Peyer's patch (tissue), 4 donors: ENCODE data around the gene VWDE. TPM values are rescaled to one million over a fixed set of nuclear protein-coding genes. Genes with fewer than 3 reads are reported as not detected.

Experiments
- DNase-seq, 3 donors: peaks; one replicate each; pipeline ENCODE4 v3.0.0-alpha.2; 2017 to 2019
- H3K27ac ChIP-seq, 4 donors: fragments of 200-600 bp; sonication (generic); one replicate each; pipeline ENCODE4 v1.5.1; 2016 to 2019
- H3K27me3 ChIP-seq, 2 donors: fragments of 200-600 bp; sonication (generic); one replicate each; pipeline ENCODE4 v1.5.1; 2019
- H3K36me3 ChIP-seq, 3 donors: fragments of 200-600 bp; sonication (generic); one replicate each; pipeline ENCODE4 v1.5.1; 2016 to 2019
- H3K4me1 ChIP-seq, 4 donors: fragments of 200-600 bp; sonication (generic); one replicate each; pipeline ENCODE4 v1.5.1; 2016 to 2019
- H3K4me3 ChIP-seq, 4 donors: fragments of 200-600 bp; sonication (generic); 1 replicate in 3 of 4; 2 replicates in 1 of 4; pipeline ENCODE4 v1.5.1; 2016 to 2019; ENCODE audit warnings: mild to moderate bottlenecking in 1 of 4
- H3K9me3 ChIP-seq, 4 donors: fragments of 200-600 bp; sonication (generic); one replicate each; pipeline ENCODE4 v1.5.1; 2016 to 2019; ENCODE audit warnings: mild to moderate bottlenecking in 1 of 4
- POLR2A ChIP-seq, 2 donors: fragments of 450-650 bp; IDR thresholded peaks; one replicate each; pipeline ENCODE4 v1.5.1; 2017; ENCODE audit warnings: antibody characterized with exemption in 2 of 2, mild to moderate bottlenecking in 2 of 2, moderate library complexity in 2 of 2
- total RNA-seq, 4 donors: library from RNA; depleted of rRNA; stranded (reverse); fragments of >200 nt; gene quantifications; one replicate each; pipeline ENCODE4 v1.1.0, GENCODE V29; 2016
- TF ChIP-seq, protein P1 (sequence below), 6 experiments: fragments of 450-650 bp in 4 of 6; fragments of 200-600 bp in 2 of 6; sonication (generic) in 1 of 6; IDR thresholded peaks; one replicate each; pipeline ENCODE4 v1.5.1; 2017 to 2019; ENCODE audit warnings: antibody characterized with exemption in 6 of 6, mild to moderate bottlenecking in 3 of 6, moderate library complexity in 1 of 6

VWDE gene
- total RNA-seq, 4 donors from 2014 or later: 1.3 to 14.9 (median 4.1) TPM

DNA sequence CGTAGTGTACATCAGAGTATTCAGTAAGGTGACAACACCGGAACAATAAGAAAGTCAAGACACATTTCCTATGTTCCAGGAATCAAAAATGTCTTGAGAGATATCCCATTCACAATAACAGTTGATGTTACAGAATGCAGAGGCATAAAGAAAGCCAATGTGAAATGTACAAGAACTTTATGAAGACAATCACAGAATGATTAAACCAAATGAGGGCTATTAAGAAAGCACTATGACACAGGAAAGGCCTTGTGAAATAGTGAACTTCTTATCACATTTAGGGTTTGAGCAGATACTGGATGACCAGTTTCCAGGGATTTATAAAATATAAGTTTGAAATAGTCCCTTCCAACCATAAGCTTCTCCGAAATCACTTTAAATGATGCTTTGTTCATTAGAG is 52.7 kb downstream of the VWDE start:
- no peaks in the 10 kb centered on the region for H3K9me3 ChIP-seq
- TF ChIP-seq POLR2A (IDR thresholded peaks at IDR 0.05): no peak
- TF ChIP-seq, protein P1, sequence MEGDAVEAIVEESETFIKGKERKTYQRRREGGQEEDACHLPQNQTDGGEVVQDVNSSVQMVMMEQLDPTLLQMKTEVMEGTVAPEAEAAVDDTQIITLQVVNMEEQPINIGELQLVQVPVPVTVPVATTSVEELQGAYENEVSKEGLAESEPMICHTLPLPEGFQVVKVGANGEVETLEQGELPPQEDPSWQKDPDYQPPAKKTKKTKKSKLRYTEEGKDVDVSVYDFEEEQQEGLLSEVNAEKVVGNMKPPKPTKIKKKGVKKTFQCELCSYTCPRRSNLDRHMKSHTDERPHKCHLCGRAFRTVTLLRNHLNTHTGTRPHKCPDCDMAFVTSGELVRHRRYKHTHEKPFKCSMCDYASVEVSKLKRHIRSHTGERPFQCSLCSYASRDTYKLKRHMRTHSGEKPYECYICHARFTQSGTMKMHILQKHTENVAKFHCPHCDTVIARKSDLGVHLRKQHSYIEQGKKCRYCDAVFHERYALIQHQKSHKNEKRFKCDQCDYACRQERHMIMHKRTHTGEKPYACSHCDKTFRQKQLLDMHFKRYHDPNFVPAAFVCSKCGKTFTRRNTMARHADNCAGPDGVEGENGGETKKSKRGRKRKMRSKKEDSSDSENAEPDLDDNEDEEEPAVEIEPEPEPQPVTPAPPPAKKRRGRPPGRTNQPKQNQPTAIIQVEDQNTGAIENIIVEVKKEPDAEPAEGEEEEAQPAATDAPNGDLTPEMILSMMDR (IDR thresholded peaks at IDR 0.05): no peak
- DNase-seq: no peak
- H3K27ac ChIP-seq: no peak overlapping the region
- H3K27me3 ChIP-seq: no peaks in the 10 kb centered on the region
- no peak overlapping the region for H3K4me3 ChIP-seq
- H3K4me1 ChIP-seq: no peaks in the 10 kb centered on the region
- H3K36me3 ChIP-seq: no peaks in the 10 kb centered on the region

GRCh38 chr7:12337095-12337494 is 66.6 kb downstream of the VWDE start:
- no peaks in the 10 kb centered on the region for H3K4me1 ChIP-seq
- no peak overlapping the region for H3K27ac ChIP-seq
- no peak for TF ChIP-seq POLR2A (IDR thresholded peaks at IDR 0.05)
- TF ChIP-seq, protein P1 (IDR thresholded peaks at IDR 0.05): no peak
- no peak overlapping the region for H3K4me3 ChIP-seq
- no peaks in the 10 kb centered on the region for H3K9me3 ChIP-seq
- H3K27me3 ChIP-seq: no peaks in the 10 kb centered on the region
- H3K36me3 ChIP-seq: no peaks in the 10 kb centered on the region
- no peak for DNase-seq

GRCh38 chr7:12328888-12329770 is 74.5 kb downstream of the VWDE start:
- Histone ChIP-seq H3K27ac (no peak overlapping the region), H3K9me3 (no peaks in the 10 kb centered on the region), H3K36me3 (no peaks in the 10 kb centered on the region), H3K4me3 (no peak overlapping the region), H3K27me3 (no peaks in the 10 kb centered on the region), H3K4me1 (no peaks in the 10 kb centered on the region)
- TF ChIP-seq, protein P1 (IDR thresholded peaks at IDR 0.05): no peak
- no peak for TF ChIP-seq POLR2A (IDR thresholded peaks at IDR 0.05)
- no peak for DNase-seq

DNA sequence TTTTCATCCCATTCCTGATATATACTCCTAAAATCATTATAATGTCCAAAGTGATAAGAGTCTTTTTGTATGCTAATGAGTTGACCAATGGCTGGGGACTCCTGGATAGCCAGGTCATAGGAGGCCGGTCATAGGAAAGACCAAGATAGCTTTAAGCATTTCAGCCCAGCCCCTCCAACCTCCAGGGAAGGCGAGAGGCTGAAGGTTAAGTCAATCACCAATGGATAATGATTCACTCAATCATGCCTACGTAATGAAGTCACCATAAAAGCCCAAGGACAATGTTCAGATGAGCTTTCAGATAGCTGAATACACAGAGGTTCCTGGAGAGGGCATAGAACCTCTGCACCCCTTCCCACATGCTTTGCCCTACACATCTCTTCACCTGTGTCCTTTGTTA is 75.7 kb downstream of the VWDE start:
- TF ChIP-seq POLR2A (IDR thresholded peaks at IDR 0.05): no peak
- TF ChIP-seq, protein P1 (IDR thresholded peaks at IDR 0.05): no peak
- Histone ChIP-seq H3K9me3 (no peaks in the 10 kb centered on the region), H3K27ac (no peak overlapping the region), H3K4me3 (no peak overlapping the region), H3K27me3 (no peaks in the 10 kb centered on the region), H3K36me3 (no peaks in the 10 kb centered on the region), H3K4me1 (no peaks in the 10 kb centered on the region)
- no peak for DNase-seq

DNA sequence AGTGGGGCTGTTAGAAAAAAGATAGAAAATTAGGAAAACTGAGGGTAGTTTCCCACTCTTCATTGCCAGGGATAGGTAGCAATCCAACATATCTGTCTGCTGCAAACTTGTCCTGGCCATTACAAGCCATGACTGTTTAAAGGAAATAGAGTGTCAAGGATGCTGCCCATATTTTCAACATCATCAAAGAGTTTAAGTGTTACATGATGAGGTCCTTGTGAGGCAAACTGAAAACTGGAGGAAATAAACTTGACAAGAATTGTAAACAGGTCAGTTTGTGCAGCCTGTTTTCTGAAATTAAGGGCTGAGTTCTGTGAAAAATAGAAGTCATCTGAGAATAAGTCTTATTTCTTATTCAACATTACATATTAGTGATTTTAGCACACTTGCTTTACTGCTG is 78.0 kb downstream of the VWDE start:
- Histone ChIP-seq H3K36me3 (no peaks in the 10 kb centered on the region), H3K9me3 (no peaks in the 10 kb centered on the region), H3K4me3 (no peak overlapping the region), H3K4me1 (no peaks in the 10 kb centered on the region), H3K27me3 (no peaks in the 10 kb centered on the region), H3K27ac (no peak overlapping the region)
- no peak for DNase-seq
- no peak for TF ChIP-seq POLR2A (IDR thresholded peaks at IDR 0.05)
- TF ChIP-seq, protein P1 (IDR thresholded peaks at IDR 0.05): no peak
